ENCODE results near the gene GRIN1.

GRIN1 gene

DNA sequence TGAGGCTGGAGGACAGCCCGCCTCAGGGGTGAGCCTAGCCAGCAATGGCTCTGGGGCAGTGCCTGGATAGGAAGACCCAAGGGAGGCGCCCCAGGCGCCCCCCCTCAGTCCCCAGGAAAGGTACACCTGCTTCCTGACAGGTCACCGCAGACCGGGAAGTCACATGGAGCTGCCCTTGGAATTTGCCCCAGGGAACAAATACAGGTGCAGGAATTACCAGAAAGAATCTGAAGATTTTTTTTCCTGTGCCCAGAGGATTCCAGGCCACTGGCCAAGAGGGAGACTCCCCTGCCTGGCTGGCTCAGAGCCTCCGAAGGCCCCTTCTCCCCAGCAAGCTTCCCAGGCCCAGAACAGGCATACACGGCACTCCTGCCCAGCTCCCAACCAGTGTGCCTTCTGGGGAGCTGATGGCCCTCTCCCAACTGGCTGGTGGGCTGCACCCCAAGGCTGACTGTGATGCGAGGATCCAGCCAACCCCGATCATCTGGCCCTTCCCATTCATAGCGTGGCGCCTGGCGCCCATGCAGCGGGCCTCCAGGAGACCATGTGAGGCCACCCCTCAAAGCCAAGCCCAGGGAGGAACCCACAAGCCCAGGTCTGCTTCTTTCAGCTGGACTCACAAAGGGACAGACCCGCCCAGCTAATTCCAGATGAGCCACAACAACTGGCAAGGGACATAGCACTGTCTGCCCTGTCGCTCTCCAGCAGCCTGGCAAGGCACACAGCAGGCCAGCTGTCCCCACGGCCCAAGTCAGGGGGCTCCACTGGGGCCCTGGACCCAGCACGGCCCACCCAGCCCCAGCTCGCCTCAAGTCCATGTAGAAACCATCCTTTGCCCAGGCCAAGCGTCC is 59.3 kb downstream of the GRIN1 start:
- H3K4me3 ChIP-seq (ENCODE audit: low read depth, low read length): no peak overlapping the region
- TF ChIP-seq, protein P1, sequence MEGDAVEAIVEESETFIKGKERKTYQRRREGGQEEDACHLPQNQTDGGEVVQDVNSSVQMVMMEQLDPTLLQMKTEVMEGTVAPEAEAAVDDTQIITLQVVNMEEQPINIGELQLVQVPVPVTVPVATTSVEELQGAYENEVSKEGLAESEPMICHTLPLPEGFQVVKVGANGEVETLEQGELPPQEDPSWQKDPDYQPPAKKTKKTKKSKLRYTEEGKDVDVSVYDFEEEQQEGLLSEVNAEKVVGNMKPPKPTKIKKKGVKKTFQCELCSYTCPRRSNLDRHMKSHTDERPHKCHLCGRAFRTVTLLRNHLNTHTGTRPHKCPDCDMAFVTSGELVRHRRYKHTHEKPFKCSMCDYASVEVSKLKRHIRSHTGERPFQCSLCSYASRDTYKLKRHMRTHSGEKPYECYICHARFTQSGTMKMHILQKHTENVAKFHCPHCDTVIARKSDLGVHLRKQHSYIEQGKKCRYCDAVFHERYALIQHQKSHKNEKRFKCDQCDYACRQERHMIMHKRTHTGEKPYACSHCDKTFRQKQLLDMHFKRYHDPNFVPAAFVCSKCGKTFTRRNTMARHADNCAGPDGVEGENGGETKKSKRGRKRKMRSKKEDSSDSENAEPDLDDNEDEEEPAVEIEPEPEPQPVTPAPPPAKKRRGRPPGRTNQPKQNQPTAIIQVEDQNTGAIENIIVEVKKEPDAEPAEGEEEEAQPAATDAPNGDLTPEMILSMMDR (conservative IDR thresholded peaks at IDR 0.05; ENCODE audit: low read depth, low read length): no peak
- DNase-seq (ENCODE audit: low read depth): no peak

DNA sequence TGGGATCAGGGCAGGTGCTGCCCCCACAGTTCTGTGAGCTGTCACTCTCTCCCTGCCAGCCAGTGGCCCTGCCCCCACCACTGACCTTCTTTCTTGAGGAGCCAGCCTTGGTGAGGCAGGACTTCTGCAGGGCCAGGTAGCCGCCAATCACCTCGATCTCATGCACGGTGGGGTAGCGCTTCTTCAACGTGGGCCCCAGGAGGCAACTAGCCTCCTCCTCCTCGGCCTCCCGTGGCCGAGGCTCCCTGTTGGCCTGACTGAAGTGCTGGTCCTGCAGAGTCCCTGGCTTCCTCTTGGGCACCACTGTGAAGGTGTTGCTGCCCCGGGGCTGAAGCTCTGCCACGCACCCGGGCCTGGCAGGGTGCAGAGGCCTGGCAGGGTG is 59.9 kb downstream of the GRIN1 start:
- H3K4me3 ChIP-seq (ENCODE audit: low read depth, low read length): peak overlapping the region; percentile 57
- TF ChIP-seq, protein P1 (conservative IDR thresholded peaks at IDR 0.05; ENCODE audit: low read depth, low read length): no peak
- DNase-seq (ENCODE audit: low read depth): no peak

DNA sequence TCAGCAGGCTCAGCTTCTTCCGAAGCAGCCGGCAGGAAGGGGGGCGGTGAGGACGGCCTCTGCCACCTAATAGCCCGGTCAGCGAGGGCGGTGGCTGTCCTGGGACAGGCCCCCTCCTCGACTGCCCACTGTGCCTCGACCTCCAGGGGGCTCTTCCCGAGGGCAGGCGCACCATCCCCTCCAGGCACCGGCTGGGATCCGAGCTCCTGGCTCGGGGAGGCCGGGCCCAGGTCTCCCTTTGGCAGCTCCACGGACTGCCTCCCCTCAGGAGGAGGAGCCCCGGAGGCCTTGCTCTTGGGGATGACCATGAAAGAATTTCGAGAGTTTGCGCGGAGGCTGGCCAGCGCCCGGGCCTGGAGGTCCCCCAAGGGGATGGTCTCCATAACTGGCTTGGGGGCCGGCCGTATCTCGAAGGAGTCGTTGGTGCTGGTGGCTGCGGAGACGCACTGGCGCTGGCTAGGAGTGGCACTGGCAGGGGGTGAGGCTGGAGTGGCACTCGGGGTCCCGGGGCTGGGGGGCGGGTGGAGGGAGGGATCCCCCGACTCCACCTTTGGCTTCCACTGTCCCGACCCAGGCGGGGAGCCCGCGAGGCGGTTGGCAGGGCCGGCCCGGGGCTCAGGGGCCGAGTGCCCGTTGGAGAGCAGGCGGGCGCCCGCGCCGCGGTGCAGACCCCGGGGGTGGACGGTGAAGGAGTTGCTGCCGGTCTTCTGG is 60.6 kb downstream of the GRIN1 start:
- TF ChIP-seq, protein P1 (conservative IDR thresholded peaks at IDR 0.05; ENCODE audit: low read depth, low read length): no peak
- DNase-seq (ENCODE audit: low read depth): peak; percentile 54
- H3K4me3 ChIP-seq (ENCODE audit: low read depth, low read length): peak overlapping the region; percentile 57

DNA sequence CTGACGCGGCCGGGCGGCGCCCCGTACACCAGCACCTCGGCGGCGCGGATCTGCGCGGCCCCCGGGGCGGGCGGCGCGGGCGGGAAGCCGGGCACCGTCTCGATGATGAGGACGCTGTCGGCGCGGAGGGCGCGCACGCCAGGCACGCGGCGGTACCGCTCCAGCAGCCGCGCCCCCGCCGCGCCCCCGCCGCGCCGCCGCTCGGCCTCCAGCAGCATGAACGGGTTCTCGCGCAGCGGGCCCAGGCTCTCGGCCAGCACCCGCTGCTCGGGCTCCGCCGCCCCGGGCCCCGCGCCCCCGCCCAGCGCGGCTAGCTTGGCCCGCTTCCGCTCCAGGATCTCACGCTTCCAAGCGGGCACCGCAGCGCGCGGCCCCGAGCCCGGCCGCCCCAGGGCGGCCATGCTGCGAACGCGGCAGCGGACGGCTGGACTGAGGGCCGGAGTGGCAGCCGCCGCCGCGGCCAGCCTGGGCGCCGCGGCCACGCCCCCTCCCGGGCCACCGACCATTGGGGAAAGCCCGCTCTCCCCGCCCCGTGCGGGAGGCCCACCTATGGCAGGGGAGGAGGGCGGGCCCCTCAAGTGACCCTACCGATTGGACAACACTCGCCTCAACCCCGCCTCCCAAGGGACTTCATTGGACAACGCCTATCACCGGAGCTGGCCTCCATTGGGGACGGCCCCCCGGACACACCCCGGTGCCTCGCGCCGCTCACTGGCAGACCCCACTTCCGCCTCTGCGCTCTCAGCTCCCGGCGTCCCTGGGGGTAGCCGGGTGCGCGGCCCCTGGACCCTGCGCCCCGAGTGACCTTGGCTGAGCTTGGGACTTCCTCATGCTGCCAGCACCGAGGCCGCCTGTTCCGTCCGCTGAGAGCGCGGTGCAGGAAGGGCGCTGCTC is 61.6 kb downstream of the GRIN1 start, which contains the start of gene TPRN:
TPRN (minus strand) TSS at position 431 of the 894 bp plus-strand sequence; CDS start at position 401, 30 bp downstream.
- peak within 1 kb of the TSS; percentile 84 for H3K4me3 ChIP-seq (ENCODE audit: low read depth, low read length)
- DNase-seq (ENCODE audit: low read depth): peak; percentile 99
- TF ChIP-seq, protein P1 (conservative IDR thresholded peaks at IDR 0.05; ENCODE audit: low read depth, low read length): no peak

DNA sequence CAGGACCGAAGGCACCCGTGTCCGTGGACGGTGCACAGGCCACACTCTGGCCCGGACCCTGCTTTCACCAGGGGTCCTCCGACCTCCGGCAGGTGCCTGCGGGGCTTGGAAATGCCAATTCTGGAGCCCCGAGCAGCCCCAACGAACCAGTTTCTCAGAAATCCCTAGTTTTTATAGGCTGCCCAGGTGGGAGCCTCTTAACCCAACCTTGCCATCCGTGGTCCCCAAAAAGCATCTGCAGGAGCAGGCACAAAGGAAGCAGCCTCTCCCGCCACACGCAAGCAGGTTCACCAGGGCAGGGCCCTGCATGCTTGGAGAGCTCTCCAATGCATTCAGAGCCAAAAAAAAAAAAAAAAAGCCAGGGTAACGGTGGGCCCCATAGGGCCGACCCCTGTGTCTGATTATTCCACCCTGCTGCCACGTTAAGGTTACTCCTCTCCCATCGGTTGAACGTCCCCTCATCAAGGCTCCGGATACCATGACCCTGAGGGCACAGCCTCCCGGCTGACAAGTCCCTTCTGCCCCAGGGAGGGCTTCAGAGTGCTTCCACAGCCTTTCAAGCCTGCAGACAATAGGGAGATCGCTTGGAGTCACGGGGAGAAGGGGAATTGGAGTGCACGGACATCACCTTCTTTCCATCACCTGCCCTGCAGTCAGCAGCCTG is 62.4 kb downstream of the GRIN1 start:
- TF ChIP-seq, protein P1 (conservative IDR thresholded peaks at IDR 0.05; ENCODE audit: low read depth, low read length): no peak
- no peak for DNase-seq (ENCODE audit: low read depth)
- H3K4me3 ChIP-seq (ENCODE audit: low read depth, low read length): peak overlapping the region; percentile 84

DNA sequence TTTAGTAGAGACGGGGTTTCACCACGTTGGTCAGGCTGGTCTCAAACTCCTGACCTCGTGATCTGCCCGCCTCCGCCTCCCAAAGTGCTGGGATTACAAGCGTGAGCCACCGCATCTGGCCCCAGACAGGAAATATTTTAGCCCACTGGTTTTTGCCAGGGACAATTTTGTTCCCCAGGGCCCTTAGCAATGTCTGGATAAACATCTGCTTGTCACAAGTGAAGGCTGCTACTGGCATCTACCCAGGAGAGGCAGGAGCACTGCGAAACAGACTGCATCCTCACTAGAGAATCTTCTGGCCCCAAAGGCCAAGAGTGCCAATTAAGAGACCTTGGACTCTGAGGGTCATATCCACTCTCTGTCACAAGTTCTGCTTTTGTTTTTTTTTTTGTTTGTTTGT is 64.0 kb downstream of the GRIN1 start:
- H3K4me3 ChIP-seq (ENCODE audit: low read depth, low read length): no peak overlapping the region
- TF ChIP-seq, protein P1 (conservative IDR thresholded peaks at IDR 0.05; ENCODE audit: low read depth, low read length): no peak
- no peak for DNase-seq (ENCODE audit: low read depth)

Data from choroid plexus epithelial cell (primary cell).